ENCODE results near the gene FA2H.
"Not testable (repeated sequence)": the region's sequence is repeated elsewhere in the genome, so short reads cannot be mapped to it uniquely, and the experiment has no call there.

FA2H gene

DNA sequence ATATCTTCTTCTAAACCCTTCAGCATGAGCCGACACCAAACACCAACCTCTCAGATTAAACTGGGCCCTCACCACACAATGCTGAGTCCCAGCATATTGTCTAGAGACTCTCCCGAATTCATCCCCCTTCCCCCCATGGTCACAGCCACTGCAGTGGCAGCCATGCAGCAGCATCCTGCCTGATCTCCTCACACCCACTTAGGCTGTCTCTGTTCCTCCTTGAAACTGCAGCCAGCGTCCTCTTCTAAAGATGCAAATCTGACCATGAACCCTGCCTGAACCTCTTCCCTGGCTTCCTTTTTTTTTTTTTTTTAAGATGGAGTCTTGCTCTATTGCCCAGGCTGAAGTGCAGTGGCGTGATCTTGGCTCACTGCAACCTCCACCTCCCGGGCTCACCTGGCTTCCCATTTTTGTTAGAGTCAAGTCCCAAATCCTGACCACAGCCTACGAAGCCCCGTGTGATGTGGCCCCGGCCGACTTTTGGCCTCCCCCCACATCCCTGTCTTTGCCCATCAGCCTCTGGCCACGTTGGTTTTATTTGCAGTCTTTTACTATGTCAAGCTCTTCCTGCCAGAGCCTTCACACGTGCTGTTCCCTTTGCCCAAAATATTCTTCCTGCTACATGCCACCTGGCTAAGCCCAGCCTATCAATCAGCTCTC is 2.8 kb downstream of the FA2H start:
- DNase-seq (ENCODE audit: low read depth, low spot score) = no peak
- TF ChIP-seq, protein P1, sequence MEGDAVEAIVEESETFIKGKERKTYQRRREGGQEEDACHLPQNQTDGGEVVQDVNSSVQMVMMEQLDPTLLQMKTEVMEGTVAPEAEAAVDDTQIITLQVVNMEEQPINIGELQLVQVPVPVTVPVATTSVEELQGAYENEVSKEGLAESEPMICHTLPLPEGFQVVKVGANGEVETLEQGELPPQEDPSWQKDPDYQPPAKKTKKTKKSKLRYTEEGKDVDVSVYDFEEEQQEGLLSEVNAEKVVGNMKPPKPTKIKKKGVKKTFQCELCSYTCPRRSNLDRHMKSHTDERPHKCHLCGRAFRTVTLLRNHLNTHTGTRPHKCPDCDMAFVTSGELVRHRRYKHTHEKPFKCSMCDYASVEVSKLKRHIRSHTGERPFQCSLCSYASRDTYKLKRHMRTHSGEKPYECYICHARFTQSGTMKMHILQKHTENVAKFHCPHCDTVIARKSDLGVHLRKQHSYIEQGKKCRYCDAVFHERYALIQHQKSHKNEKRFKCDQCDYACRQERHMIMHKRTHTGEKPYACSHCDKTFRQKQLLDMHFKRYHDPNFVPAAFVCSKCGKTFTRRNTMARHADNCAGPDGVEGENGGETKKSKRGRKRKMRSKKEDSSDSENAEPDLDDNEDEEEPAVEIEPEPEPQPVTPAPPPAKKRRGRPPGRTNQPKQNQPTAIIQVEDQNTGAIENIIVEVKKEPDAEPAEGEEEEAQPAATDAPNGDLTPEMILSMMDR (IDR thresholded peaks at IDR 0.05; ENCODE audit: low read depth, low read length) = no peak

DNA sequence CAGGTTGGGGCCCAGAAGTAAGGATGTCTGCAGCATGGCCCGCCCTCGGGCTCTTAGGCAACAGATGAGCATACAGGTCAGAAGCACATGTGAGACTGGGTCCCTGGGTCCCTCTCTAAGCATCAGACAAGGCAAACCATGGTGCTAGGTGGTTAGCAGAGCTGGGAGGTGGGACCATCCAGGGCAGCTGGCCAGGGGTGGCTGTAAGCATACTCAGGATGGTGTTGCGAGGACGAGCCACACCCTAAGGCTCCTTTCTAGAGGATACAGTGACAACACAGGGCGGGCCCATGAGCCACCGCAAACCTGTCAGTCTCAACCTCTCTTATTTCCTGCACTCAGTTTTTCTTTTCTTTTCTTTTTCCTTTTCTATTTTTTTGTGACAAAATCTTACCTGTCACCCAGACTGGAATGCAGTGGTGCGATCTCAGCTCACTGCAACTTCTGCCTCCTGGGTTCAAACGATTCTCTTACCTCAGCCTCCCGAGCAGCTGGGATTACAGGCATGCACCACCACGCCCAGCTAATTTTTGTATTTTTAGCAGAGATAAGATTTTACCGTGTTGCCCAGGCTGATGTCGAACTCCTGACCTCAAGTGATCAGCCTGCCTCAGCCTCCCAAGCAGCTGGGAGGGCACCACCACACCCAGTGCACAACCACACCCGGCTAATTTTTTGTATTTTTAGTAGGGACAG is 3.6 kb downstream of the FA2H start:
- in situ Hi-C loops (cut with HindIII; ENCODE audit: low sequenced_read_pairs) = no loop called here
- DNase-seq (ENCODE audit: low read depth, low spot score) = no peak
- H3K4me3 ChIP-seq (ENCODE audit: low read depth, low read length) = no peak overlapping the region
- TF ChIP-seq, protein P1 (IDR thresholded peaks at IDR 0.05; ENCODE audit: low read depth, low read length) = no peak

More for the DNA sequence above, 2.8 kb downstream of the FA2H start:
- in situ Hi-C loops (cut with HindIII; ENCODE audit: low sequenced_read_pairs) = no loop called here
- no peak overlapping the region for H3K4me3 ChIP-seq (ENCODE audit: low read depth, low read length)

DNA sequence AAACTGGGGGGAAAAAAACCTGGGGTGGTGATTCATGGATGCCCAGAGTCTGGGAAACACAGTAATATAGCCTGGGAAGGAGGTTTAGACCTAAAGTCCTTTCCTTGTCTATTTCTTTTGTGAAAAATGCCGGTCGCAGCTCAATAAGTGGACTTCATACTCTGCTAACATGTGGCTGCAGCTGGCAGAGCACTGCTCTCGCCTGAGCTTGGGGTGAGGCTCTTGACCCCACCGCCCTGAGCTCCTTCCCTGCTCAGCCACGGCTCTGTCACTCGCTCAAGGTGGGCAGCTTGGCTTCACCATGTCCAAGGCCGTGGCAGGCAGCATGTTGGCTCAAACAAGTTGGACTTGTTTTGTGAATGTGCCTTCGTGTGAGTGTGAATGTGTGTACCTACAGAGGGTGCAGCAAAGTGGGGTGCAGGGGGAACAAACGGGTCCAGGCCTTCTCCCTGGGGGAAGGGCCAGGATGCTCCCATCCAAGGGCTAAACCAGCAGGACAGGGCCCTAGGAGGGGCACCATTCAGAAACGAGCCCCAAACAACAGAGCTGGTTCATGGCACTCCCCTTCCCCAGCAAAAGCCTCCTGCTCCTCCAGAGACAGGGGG is 4.9 kb downstream of the FA2H start:
- DNase-seq (ENCODE audit: low read depth, low spot score) = no peak
- in situ Hi-C loops (cut with HindIII; ENCODE audit: low sequenced_read_pairs) = no loop called here
- TF ChIP-seq, protein P1 (IDR thresholded peaks at IDR 0.05; ENCODE audit: low read depth, low read length) = no peak
- H3K4me3 ChIP-seq (ENCODE audit: low read depth, low read length) = no peak overlapping the region

DNA sequence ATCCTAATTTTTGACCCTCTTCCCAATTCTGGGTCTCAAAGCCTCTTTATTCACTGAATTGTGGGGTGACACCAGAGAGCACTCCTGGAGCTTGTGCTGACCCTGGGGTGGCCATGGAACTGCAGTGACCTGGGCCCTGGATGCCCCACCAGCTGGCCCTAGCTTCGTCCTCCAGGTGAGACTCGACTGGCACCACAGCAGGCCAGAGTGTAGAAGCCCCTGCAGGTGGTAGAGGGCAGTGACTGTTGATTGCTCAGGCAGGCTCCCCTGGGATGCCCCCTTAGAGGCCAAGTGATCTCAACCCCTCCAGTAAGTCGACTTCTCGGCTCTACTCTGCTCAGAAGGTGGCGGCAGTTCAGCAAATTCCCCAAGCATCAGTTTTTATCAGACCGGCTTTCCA is 6.4 kb downstream of the FA2H start:
- no peak overlapping the region for H3K4me3 ChIP-seq (ENCODE audit: low read depth, low read length)
- TF ChIP-seq, protein P1 (IDR thresholded peaks at IDR 0.05; ENCODE audit: low read depth, low read length) = no peak
- in situ Hi-C loops (cut with HindIII; ENCODE audit: low sequenced_read_pairs) = no loop called here
- no peak for DNase-seq (ENCODE audit: low read depth, low spot score)

DNA sequence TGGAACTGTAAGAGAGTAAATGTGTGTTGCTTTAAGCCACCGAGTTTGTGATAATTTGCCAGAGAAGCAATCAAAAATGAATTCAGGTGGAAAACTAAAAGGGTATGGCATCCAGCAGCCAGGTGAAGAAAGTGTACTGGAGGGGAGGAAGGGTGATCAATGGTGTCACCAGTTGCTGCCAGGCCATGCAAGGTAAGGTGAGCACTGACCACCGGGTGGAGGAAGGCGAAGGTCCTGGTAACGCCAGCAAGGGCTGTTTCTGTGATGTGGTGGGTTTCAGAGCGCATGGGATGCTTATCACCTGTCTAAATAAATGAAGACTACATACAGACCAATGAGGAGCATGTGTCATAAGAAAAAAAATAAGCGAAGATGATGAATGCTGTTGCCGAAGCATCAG is 6.9 kb downstream of the FA2H start:
- no peak for DNase-seq (ENCODE audit: low read depth, low spot score)
- in situ Hi-C loops (cut with HindIII; ENCODE audit: low sequenced_read_pairs) = no loop called here
- H3K4me3 ChIP-seq (ENCODE audit: low read depth, low read length) = no peak overlapping the region
- TF ChIP-seq, protein P1 (IDR thresholded peaks at IDR 0.05; ENCODE audit: low read depth, low read length) = no peak

DNA sequence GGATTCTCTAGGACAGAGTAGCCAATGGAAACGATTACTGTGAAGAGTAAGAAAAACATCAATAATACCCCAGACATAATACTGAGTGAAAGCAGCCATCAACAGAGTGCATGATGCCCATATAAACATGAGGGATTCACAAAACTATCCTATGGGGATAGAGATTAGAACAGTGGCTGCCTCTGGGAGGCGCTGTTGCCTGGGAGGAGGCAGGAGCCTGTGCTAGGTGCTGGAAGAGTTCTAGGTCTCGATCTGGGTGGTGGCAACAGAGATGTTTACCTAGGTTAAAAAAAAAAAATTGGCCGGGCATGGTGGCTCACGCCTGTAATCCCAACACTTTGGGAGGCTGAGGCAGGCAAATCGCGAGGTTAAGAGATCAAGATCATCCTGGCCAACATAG is 7.9 kb downstream of the FA2H start:
- TF ChIP-seq, protein P1 (IDR thresholded peaks at IDR 0.05; ENCODE audit: low read depth, low read length) = no peak
- no peak overlapping the region for H3K4me3 ChIP-seq (ENCODE audit: low read depth, low read length)
- DNase-seq (ENCODE audit: low read depth, low spot score) = no peak
- in situ Hi-C loops (cut with HindIII; ENCODE audit: low sequenced_read_pairs) = no loop called here

DNA sequence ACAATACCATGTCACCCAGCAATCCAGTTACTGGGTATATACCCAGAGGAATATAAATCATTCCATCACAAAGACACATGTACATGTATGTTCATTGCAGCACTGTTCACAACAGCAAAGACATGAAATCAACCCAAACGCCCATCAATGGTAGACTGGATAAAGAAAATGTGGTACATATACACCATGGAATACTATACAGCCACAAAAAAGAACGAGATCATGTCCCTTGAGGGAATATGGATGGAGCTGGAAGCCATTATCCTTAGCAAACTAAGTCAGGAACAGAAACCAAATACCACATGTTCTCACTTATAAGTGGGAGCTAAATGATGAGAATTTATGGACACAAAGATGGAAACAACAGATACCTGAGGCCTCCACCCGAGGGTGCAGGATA is 10.4 kb downstream of the FA2H start:
- in situ Hi-C loops (cut with HindIII; ENCODE audit: low sequenced_read_pairs); H3K4me3 ChIP-seq (ENCODE audit: low read depth, low read length); DNase-seq (ENCODE audit: low read depth, low spot score): not testable (repeated sequence)

Data from astrocyte of the spinal cord (primary cell).